NCI-H2081 treated with DMSO at 0.1 percent for 48 hours (cell line): ENCODE data around the gene SPON2.
"Not testable (repeated sequence)": the region's sequence is repeated elsewhere in the genome, so short reads cannot be mapped to it uniquely, and the experiment has no call there.

Experiments
- DNase-seq: peaks from one replicate; lab custom pipeline; 2025; lab: John Stamatoyannopoulos, UW

Gene SPON2

GRCh38 chr4:1151541-1151940 lies 20.8 kb downstream of the SPON2 start:
- DNase-seq = no peak

- no peak for DNase-seq
These were observed 21.5 kb downstream of the SPON2 start for GRCh38 chr4:1150875-1151274.

- DNase-seq = no peak
These were observed 32.5 kb downstream of the SPON2 start for GRCh38 chr4:1139860-1140259.

GRCh38 chr4:1137850-1138249 lies 34.5 kb downstream of the SPON2 start:
- DNase-seq = no peak

GRCh38 chr4:1137063-1137776 lies 35.2 kb downstream of the SPON2 start:
- no peak for DNase-seq

GRCh38 chr4:1136048-1136447 lies 36.3 kb downstream of the SPON2 start:
- no peak for DNase-seq

- DNase-seq = no peak
These were observed 39.4 kb downstream of the SPON2 start for GRCh38 chr4:1133033-1133432.

GRCh38 chr4:1130316-1131186 lies 41.8 kb downstream of the SPON2 start:
- peak; percentile 17 for DNase-seq

- DNase-seq = no peak
These were observed 45.9 kb downstream of the SPON2 start for GRCh38 chr4:1126506-1126905.

- not testable (repeated sequence) for DNase-seq
These were observed 46.9 kb downstream of the SPON2 start for GRCh38 chr4:1125466-1125865.

- no peak for DNase-seq
These were observed 47.6 kb downstream of the SPON2 start for GRCh38 chr4:1124818-1125217.

GRCh38 chr4:1122505-1122904 lies 49.9 kb downstream of the SPON2 start:
- DNase-seq = no peak
